Endothelial cell of umbilical vein (primary cell): Measurements from ENCODE around the gene ANKRD18B. TPM values are rescaled to one million over a fixed set of nuclear protein-coding genes. Genes with fewer than 3 reads are reported as not detected.
"Not testable (repeated sequence)": the region's sequence is repeated elsewhere in the genome, so short reads cannot be mapped to it uniquely, and the experiment has no call there.

Experiments
- BruUV-seq: library from RNA; stranded (reverse); fragments of 400-500 nt; replicated peaks from 2 replicates; lab custom pipeline; 2021; lab: Mats Ljungman, UMichigan
- CTCF ChIA-PET: fragments of 300-600, 350-600 bp; sonication (Branson Sonifier 250); formaldehyde crosslinking; loops from one replicate; lab custom pipeline; 2021; ENCODE audit warnings: antibody characterized with exemption, inconsistent platforms; lab: Charles Lee
- POLR2A ChIA-PET: fragments of 300-600, 350-600 bp; sonication (Branson Sonifier 250); formaldehyde crosslinking; loops from one replicate; lab custom pipeline; 2021; ENCODE audit warnings: antibody characterized with exemption, inconsistent platforms; lab: Charles Lee
- DNase-seq: peaks from one replicate; pipeline ENCODE4 v3.0.0-alpha.2; 2011; ENCODE audit warnings: low read depth, low spot score
- FAIRE-seq: peaks from 2 replicates; lab custom pipeline; 2011; peaks lifted over from hg19 to GRCh38; lab: Jason Lieb, UNC
- H2AFZ ChIP-seq: 2 replicates; pipeline ENCODE4 v1.6.0; 2012; ENCODE audit warnings: low read depth, low read length, control low read depth, inconsistent platforms
- H3K27ac ChIP-seq: 2 replicates; pipeline ENCODE4 v1.5.1; 2011; ENCODE audit warnings: low read depth, mild to moderate bottlenecking, control low read depth, low read length, moderate library complexity; ENCODE audit not compliant: insufficient read depth
- H3K27me3 ChIP-seq, 2 experiments: 2 replicates each; pipeline versions ENCODE4 v1.6.0 to v1.6.1; 2011; ENCODE audit warnings: low read length in 2 of 2, mixed read lengths in 1 of 2; ENCODE audit not compliant: control insufficient read depth in 2 of 2, insufficient read depth in 2 of 2
- H3K36me3 ChIP-seq, 2 experiments: 2 replicates in 1 of 2; 3 replicates in 1 of 2; pipeline ENCODE4 v1.5.1; 2011; ENCODE audit warnings: low read length in 2 of 2, mild to moderate bottlenecking in 1 of 2, moderate library complexity in 1 of 2; ENCODE audit not compliant: control insufficient read depth in 2 of 2, insufficient read depth in 2 of 2; ENCODE audit errors: extremely low read depth in 1 of 2
- H3K4me1 ChIP-seq: 3 replicates; pipeline ENCODE4 v1.5.1; 2011; ENCODE audit warnings: mild to moderate bottlenecking, low read length; ENCODE audit not compliant: control insufficient read depth, insufficient read depth; ENCODE audit errors: extremely low read depth
- H3K4me2 ChIP-seq: 2 replicates; pipeline ENCODE4 v1.6.1; 2011; ENCODE audit warnings: low read length, control low read depth, mixed read lengths; ENCODE audit not compliant: insufficient read depth
- H3K4me3 ChIP-seq, 3 experiments: fragments of 200-600 bp in 1 of 3; sonication (generic), shearing (Covaris generic) in 1 of 3; replicated peaks in 1 of 3; 2 replicates each; pipeline ENCODE4 v1.5.1; 2011 to 2016; ENCODE audit warnings: control low read depth in 3 of 3, low read length in 3 of 3, mild to moderate bottlenecking in 2 of 3, inconsistent platforms in 1 of 3, low read depth in 1 of 3, moderate library complexity in 1 of 3; ENCODE audit not compliant: insufficient read depth in 1 of 3
- H3K79me2 ChIP-seq: 2 replicates; pipeline ENCODE4 v1.6.0; 2012; ENCODE audit warnings: low read length, inconsistent platforms; ENCODE audit not compliant: control insufficient read depth, insufficient read depth
- H3K9ac ChIP-seq: replicated peaks from 2 replicates; pipeline ENCODE3; 2011; ENCODE audit warnings: low read length, control low read depth; ENCODE audit not compliant: insufficient read depth; ENCODE audit errors: extremely low read depth
- H3K9me1 ChIP-seq: replicated peaks from 3 replicates; pipeline ENCODE4 v1.6.0; 2011; ENCODE audit warnings: mild to moderate bottlenecking, low read length; ENCODE audit not compliant: control insufficient read depth, insufficient read depth; ENCODE audit errors: extremely low read depth
- H3K9me3 ChIP-seq: replicated peaks from 2 replicates; pipeline ENCODE4 v1.5.1; 2012; ENCODE audit warnings: low read length, inconsistent platforms; ENCODE audit not compliant: control insufficient read depth, insufficient read depth
- H4K20me1 ChIP-seq: replicated peaks from 2 replicates; pipeline ENCODE3; 2011; ENCODE audit warnings: mild to moderate bottlenecking, low read length; ENCODE audit not compliant: control insufficient read depth, insufficient read depth; ENCODE audit errors: extremely low read depth
- CTCF ChIP-seq, 2 donors: IDR thresholded peaks; 1 replicate in 1 of 2; 2 replicates in 1 of 2; pipeline ENCODE4 v1.5.1; 2011; ENCODE audit warnings: low read length in 2 of 2, mild to moderate bottlenecking in 2 of 2, moderate library complexity in 2 of 2, control low read depth in 1 of 2, inconsistent platforms in 1 of 2, low read depth in 1 of 2; ENCODE audit not compliant: insufficient read depth in 1 of 2; ENCODE audit errors: extremely low read depth in 1 of 2
- EZH2 ChIP-seq: IDR thresholded peaks from 2 replicates; pipeline ENCODE4 v1.6.1; 2012; ENCODE audit warnings: borderline replicate concordance, low read depth, mild to moderate bottlenecking, moderate library complexity, low read length, inconsistent platforms; ENCODE audit not compliant: severe bottlenecking
- FOS ChIP-seq: IDR thresholded peaks from 2 replicates; pipeline ENCODE4 v1.6.1; 2011; ENCODE audit warnings: mild to moderate bottlenecking, low read length, moderate library complexity, borderline replicate concordance; ENCODE audit not compliant: insufficient read depth
- GATA2 ChIP-seq: IDR thresholded peaks from 2 replicates; pipeline ENCODE4 v1.7.0; 2011; ENCODE audit warnings: low read depth, mild to moderate bottlenecking, moderate library complexity, mixed read lengths, low read length; ENCODE audit not compliant: insufficient read length, insufficient read depth
- JUN ChIP-seq: IDR thresholded peaks from 2 replicates; pipeline ENCODE4 v1.6.1; 2011; ENCODE audit warnings: borderline replicate concordance, low read depth; ENCODE audit not compliant: insufficient read length, insufficient read depth
- MYC ChIP-seq: IDR thresholded peaks from one replicate; pipeline ENCODE4 v1.6.1; 2011; ENCODE audit warnings: mild to moderate bottlenecking, low read depth, low read length
- POLR2A ChIP-seq: IDR thresholded peaks from 2 replicates; pipeline ENCODE4 v1.6.1; 2012; ENCODE audit warnings: low read depth, mild to moderate bottlenecking, control low read depth, low read length
- POLR2AphosphoS5 ChIP-seq: IDR thresholded peaks from 2 replicates; pipeline ENCODE4 v1.6.1; 2012; ENCODE audit warnings: low read depth, mild to moderate bottlenecking, control low read depth, low read length, moderate library complexity; ENCODE audit not compliant: insufficient read depth
- dilution Hi-C: fragments of 300-500 bp; cut with MboI; formaldehyde crosslinking; loops from one replicate; pipeline ENCODE4 v1.15.0; 2019; ENCODE audit warnings: low sequenced_read_pairs; ENCODE audit not compliant: extremely low pct_ligation_motif_present
- intact Hi-C: fragments of 100-400 bp; cut with micrococcal nuclease; formaldehyde crosslinking; loops from one replicate; pipeline ENCODE4 v1.10.0; 2022
- polyA plus RNA-seq, 4 experiments: library from polyadenylated mRNA; depleted of rRNA in 3 of 4; stranded (reverse) in 3 of 4; unstranded in 1 of 4; fragments of >200 nt; gene quantifications; 2 replicates each; pipeline versions ENCODE4 v1.2.1 to v1.2.3, GENCODE V29; 2011 to 2012; ENCODE audit warnings: missing spikeins in 1 of 4
- total RNA-seq: library from RNA; stranded (reverse); gene quantifications from 2 replicates; pipeline ENCODE4 v1.2.3, GENCODE V29; 2021

Gene ANKRD18B
- total and polyA plus RNA-seq, 2 donors (not counting 3 experiments of a cell fraction or from before 2014, with no cell fraction given): 1.4 to 10.9 TPM

DNA sequence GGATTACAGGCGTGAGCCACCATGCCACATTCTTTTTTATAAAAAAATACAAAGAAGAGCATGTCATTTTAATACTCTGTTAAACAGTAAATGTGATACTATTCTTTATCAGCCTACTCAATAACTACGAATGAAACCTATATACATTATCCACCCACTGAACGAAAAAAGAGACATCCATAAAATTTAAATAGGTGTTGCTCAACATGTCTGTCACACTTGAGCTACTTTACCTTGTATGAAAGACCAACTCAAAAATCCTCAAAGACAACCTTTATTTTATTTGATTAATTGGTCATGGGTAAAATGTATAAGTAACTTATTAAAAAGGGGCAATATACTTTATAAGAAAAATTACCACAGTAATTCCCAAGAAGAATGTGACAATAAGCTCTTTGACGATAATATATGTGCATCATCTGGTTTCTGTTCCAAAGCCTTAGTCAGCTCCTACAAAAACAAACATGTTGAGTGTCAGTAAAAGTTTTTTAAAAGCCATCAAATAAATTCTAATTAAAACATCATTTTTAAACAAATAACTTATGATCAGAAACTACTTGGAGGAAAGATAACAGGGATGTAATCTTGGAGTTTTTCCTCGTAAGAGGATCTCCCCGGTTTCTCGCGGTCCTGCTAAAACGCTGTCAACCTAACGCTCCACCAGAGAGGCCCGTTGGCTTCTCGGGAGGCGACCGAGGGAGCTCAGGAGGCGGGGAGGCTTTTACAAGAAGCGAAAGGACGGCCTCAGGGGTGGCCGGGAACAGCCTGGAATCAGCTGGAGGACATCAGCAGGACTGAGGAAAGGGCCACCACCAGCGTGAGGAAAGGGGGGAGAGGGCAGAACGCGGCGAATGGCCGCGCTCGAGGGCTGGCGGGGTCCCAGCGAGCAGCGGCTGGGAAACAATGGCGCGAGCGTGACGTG is 13.5 kb upstream of the ANKRD18B start:
- TF ChIP-seq POLR2A (peak; percentile 83), JUN (no peak), FOS (no peak), POLR2AphosphoS5 (peak; percentile 66), CTCF (IDR thresholded peaks at IDR 0.05; ENCODE audit: extremely low read depth in 1 of 2, insufficient read depth in 1 of 2, low read depth in 1 of 2, low read length in 2 of 2) (no peak), MYC (no peak), EZH2 (no peak), GATA2 (no peak)
- ChIA-PET POLR2A (interaction anchor here (1.0 to 1.1 kb wide), 2 partner anchors 29 to 37 kb away, joined by 3 to 5 read pairs; partner anchors contain the start of gene NOL6), CTCF (interaction anchor here (0.7 to 2.0 kb wide), 6 partner anchors 8 to 58 kb away, joined by 3 to 9 read pairs (median 4); partner anchors contain the start of gene ANKRD18B)
- Histone ChIP-seq H3K4me2 (peak overlapping the region; percentile 98), H3K36me3 (no peaks in the 10 kb centered on the region), H3K4me1 (peaks cover 28% of the 10 kb centered on the region), H3K27me3 (no peaks in the 10 kb centered on the region), H3K27ac (peak overlapping the region; percentile 100), H3K4me3 (peak overlapping the region; percentile 75 to 84 (median 79)), H3K9me3 (no peaks in the 10 kb centered on the region), H3K9me1 (no peaks in the 10 kb centered on the region), H3K9ac (peak overlapping the region; percentile 100), H4K20me1 (no peaks in the 10 kb centered on the region), H2AFZ (peak overlapping the region; percentile 97), H3K79me2 (peaks cover 2% of the 10 kb centered on the region)
- BruUV-seq: TSS peak; percentile 68
- intact Hi-C loops: loop anchor here (10.0 kb wide), 1 partner anchor 106 kb away; the partner anchor contains the start of gene AQP7
- dilution Hi-C loops: no loop called here
- DNase-seq (peak; percentile 78), FAIRE-seq (no peak)

- H3K9me3 ChIP-seq, dilution Hi-C loops, BruUV-seq, H3K27me3 ChIP-seq, DNase-seq, H3K79me2 ChIP-seq, H4K20me1 ChIP-seq, H3K36me3 ChIP-seq, FAIRE-seq, H3K9me1 ChIP-seq: not testable (repeated sequence)
- H3K4me3 ChIP-seq: peak overlapping the region; percentile 75 to 84 (median 79)
- ChIA-PET CTCF (interaction anchor here (1.0 to 2.0 kb wide), 3 partner anchors 9 to 45 kb away, joined by 3 to 9 read pairs (median 5); partner anchors contain the start of gene ANKRD18B), POLR2A (interaction anchor here (1.1 kb wide), 1 partner anchor 37 kb away, joined by 5 read pairs; the partner anchor contains the start of gene NOL6)
- intact Hi-C loops: loop anchor here (10.0 kb wide), 1 partner anchor 106 kb away; the partner anchor contains the start of gene AQP7
- H3K27ac ChIP-seq: peak overlapping the region; percentile 100
- peaks cover 29% of the 10 kb centered on the region for H3K4me1 ChIP-seq
- peak overlapping the region; percentile 97 for H2AFZ ChIP-seq
- peak overlapping the region; percentile 98 for H3K4me2 ChIP-seq
- H3K9ac ChIP-seq: peak overlapping the region; percentile 100
Measured at GRCh38 chr9:33511184-33511517, 12.9 kb upstream of the ANKRD18B start.
